Measurements from ENCODE around the gene AGBL4. TPM values are rescaled to one million over a fixed set of nuclear protein-coding genes. Genes with fewer than 3 reads are reported as not detected.

Gene AGBL4
- total and polyA plus RNA-seq, 9 of the 15 experiments (the other 6 are each of a cell fraction or from before 2014, with no cell fraction given): 0.11 TPM; not detected in 7

- ATAC-seq: no peak
- Histone ChIP-seq H3K27ac (ENCODE audit: extremely low read depth, low read depth, low read length) (no peak overlapping the region), H3K79me2 (ENCODE audit: control insufficient read depth, insufficient read depth, low read length) (no peaks in the 10 kb centered on the region), H4K20me1 (replicated peaks; ENCODE audit: control insufficient read depth, insufficient read depth, low read length) (no peaks in the 10 kb centered on the region), H2AFZ (ENCODE audit: low read depth, low read length) (no peak overlapping the region), H3K9ac (ENCODE audit: insufficient read depth in 1 of 2, low read depth in 2 of 2, low read length in 2 of 2) (no peak overlapping the region), H3K4me2 (ENCODE audit: insufficient read depth, low read length) (no peak overlapping the region), H3K27me3 (ENCODE audit: control insufficient read depth in 2 of 2, insufficient read depth in 2 of 2, low read length in 2 of 2) (no peaks in the 10 kb centered on the region), H3K9me3 (replicated peaks; ENCODE audit: control insufficient read depth, insufficient read depth, low read depth, low read length) (no peaks in the 10 kb centered on the region), H3K9me1 (ENCODE audit: control insufficient read depth, insufficient read depth, low read length) (no peaks in the 10 kb centered on the region), H3K4me3 (no peak overlapping the region), H3K36me3 (ENCODE audit: control insufficient read depth, insufficient read depth, low read length) (no peaks in the 10 kb centered on the region), H3K4me1 (replicated peaks in 1 of 2; ENCODE audit: control insufficient read depth in 2 of 2, insufficient read depth in 2 of 2, low read length in 2 of 2) (no peaks in the 10 kb centered on the region)
- CTCF ChIA-PET (ENCODE audit: low intra/inter-chr PET ratio): no interaction called here
- intact Hi-C loops (cut with micrococcal nuclease) (no loop called here), in situ Hi-C loops (cut with MboI) (no loop called here)
- no peak for FAIRE-seq
- no peak for TF ChIP-seq MAZ (CRISPR knock-in tag; conservative IDR thresholded peaks at IDR 0.05 in 1 of 2, IDR thresholded peaks at IDR 0.05 in 1 of 2)
- TF ChIP-seq ID3 (CRISPR knock-in tag; IDR thresholded peaks at IDR 0.05): no peak
- no peak for TF ChIP-seq ID3 (tag; IDR thresholded peaks at IDR 0.05)
- TF ChIP-seq ZNF165 (CRISPR knock-in tag; IDR thresholded peaks at IDR 0.05; ENCODE audit: borderline replicate concordance): no peak
- TF ChIP-seq POLR2A (conservative IDR thresholded peaks at IDR 0.05): no peak
- no peak for TF ChIP-seq EP400 (IDR thresholded peaks at IDR 0.05)
- TF ChIP-seq MCM7 (IDR thresholded peaks at IDR 0.05): no peak
- TF ChIP-seq ZNF518B (CRISPR knock-in tag; IDR thresholded peaks at IDR 0.05): no peak
- no peak for TF ChIP-seq NFIX (CRISPR knock-in tag; IDR thresholded peaks at IDR 0.05; ENCODE audit: low read depth)
- TF ChIP-seq ZNF239 (CRISPR knock-in tag; IDR thresholded peaks at IDR 0.05): no peak
- no peak for TF ChIP-seq MEIS2 (IDR thresholded peaks at IDR 0.05; ENCODE audit: partially characterized antibody)
- WGBS (ENCODE audit: insufficient coverage, low coverage, missing lambda C conversion rate): 2% methylated on average over 3 of the region's 3 CpGs
- no TSS peak for BruUV-seq (replicated peaks)
- POLR2A ChIA-PET: no interaction called here
- no peak for DNase-seq (ENCODE audit: extremely low read depth in 1 of 4, low spot score in 3 of 4)
Observed at GRCh38 chr1:49622877-49623276, 400.9 kb downstream of the AGBL4 start.
